Smooth muscle cell (in vitro differentiated cells): ENCODE results near the gene RRM2. TPM values are rescaled to one million over a fixed set of nuclear protein-coding genes. Genes with fewer than 3 reads are reported as not detected.

Source experiments
- DNase-seq: peaks from one replicate; lab custom pipeline; 2025; ENCODE audit not compliant: unreplicated experiment; lab: John Stamatoyannopoulos, UW
- H2AFZ ChIP-seq: fragments of 200-600 bp; sonication (generic); 2 replicates; pipeline ENCODE4 v1.6.0; 2016; ENCODE audit warnings: antibody characterized with exemption, low read depth, mild to moderate bottlenecking
- H3F3A ChIP-seq: fragments of 200-600 bp; sonication (generic); 2 replicates; pipeline ENCODE4 v1.6.0; 2017; ENCODE audit warnings: antibody characterized with exemption, low read depth
- H3K27ac ChIP-seq: fragments of 200-600 bp; sonication (generic); 2 replicates; pipeline ENCODE4 v1.5.1; 2016; ENCODE audit warnings: low read depth, mild to moderate bottlenecking
- H3K27me3 ChIP-seq: fragments of 200-600 bp; sonication (generic); 2 replicates; pipeline ENCODE4 v1.6.1; 2016; ENCODE audit warnings: low read depth, mild to moderate bottlenecking
- H3K36me3 ChIP-seq: fragments of 200-600 bp; sonication (generic); 2 replicates; pipeline ENCODE4 v1.5.1; 2016; ENCODE audit warnings: low read depth
- H3K4me1 ChIP-seq: fragments of 200-600 bp; sonication (generic); 2 replicates; pipeline ENCODE4 v1.5.1; 2016; ENCODE audit warnings: low read depth
- H3K4me2 ChIP-seq: fragments of 200-600 bp; sonication (generic); 2 replicates; pipeline ENCODE4 v1.6.0; 2016; ENCODE audit warnings: mild to moderate bottlenecking
- H3K4me3 ChIP-seq: fragments of 200-600 bp; sonication (generic); 2 replicates; pipeline ENCODE4 v1.5.1; 2016; ENCODE audit warnings: mild to moderate bottlenecking
- H3K79me2 ChIP-seq: fragments of 200-600 bp; sonication (generic); 2 replicates; pipeline ENCODE4 v1.6.0; 2016; ENCODE audit warnings: low read depth, mild to moderate bottlenecking
- H3K9ac ChIP-seq: fragments of 200-600 bp; sonication (generic); 2 replicates; pipeline ENCODE4 v1.6.0; 2016; ENCODE audit warnings: low read depth
- H3K9me3 ChIP-seq: fragments of 200-600 bp; sonication (generic); replicated peaks from 2 replicates; pipeline ENCODE4 v1.5.1; 2016; ENCODE audit warnings: low read depth
- H4K20me1 ChIP-seq: fragments of 200-600 bp; sonication (generic); 2 replicates; pipeline ENCODE4 v1.6.0; 2016; ENCODE audit warnings: low read depth
- WGBS: methylation state at CpG from one replicate; pipeline ENCODE4 v1.1.7; 2016; ENCODE audit warnings: low lambda C conversion rate; 5-methylcytosine and 5-hydroxymethylcytosine counted together
- polyA plus RNA-seq: library from polyadenylated mRNA; unstranded; fragments of >200 nt; fragmentation: Nextera tagmentation; extraction: Ambion mirVana; gene quantifications from 2 replicates; pipeline ENCODE4 v1.2.1, GENCODE V29; 2016
- total RNA-seq: library from RNA; depleted of rRNA; stranded (reverse); fragments of >200 nt; gene quantifications from 2 replicates; pipeline ENCODE4 v1.2.3, GENCODE V29; 2014
- TF ChIP-seq, protein P1 (sequence below): fragments of 200-600 bp; sonication (generic); IDR thresholded peaks from 2 replicates; pipeline ENCODE4 v1.5.1; 2017; ENCODE audit warnings: borderline replicate concordance, mild to moderate bottlenecking, antibody characterized with exemption; ENCODE audit not compliant: insufficient read depth, poor library complexity, severe bottlenecking

The RRM2 gene
- total and polyA plus RNA-seq, 2 experiments from 2014 or later = 22.7 to 102 TPM

DNA sequence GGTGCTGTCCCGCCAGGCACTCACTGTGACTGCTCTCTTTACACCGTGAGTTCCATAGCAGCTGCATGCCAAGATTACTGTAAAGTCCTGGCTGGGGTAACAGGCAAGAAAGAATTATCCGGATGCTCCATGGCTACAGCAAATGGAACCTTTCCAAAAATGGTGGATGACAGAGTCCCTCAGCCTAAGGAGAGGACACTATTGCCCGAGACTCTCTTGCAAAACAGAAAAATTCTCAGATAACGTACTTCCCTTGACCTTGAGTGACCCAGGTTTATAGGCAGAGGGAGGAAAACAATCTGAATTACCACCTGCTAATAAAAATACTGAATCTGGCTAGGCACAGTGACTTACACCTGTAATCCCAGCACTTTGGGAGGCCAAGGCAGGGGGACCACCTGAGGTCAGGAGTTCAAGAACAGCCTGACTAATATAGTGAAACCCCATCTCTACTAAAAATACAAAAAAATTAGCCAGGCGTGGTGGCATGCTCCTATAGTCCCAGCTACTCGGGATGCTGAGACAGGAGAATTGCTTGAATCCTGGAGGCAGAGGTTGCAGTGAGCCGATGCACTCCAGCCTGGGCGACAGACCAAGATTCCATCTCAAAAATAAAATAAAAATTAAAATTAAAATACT is 46.8 kb upstream of the RRM2 start:
- no peak overlapping the region for H2AFZ ChIP-seq
- peaks cover 39% of the 10 kb centered on the region for H3K27me3 ChIP-seq
- 87% methylated on average over 9 of the region's 9 CpGs for WGBS

DNA sequence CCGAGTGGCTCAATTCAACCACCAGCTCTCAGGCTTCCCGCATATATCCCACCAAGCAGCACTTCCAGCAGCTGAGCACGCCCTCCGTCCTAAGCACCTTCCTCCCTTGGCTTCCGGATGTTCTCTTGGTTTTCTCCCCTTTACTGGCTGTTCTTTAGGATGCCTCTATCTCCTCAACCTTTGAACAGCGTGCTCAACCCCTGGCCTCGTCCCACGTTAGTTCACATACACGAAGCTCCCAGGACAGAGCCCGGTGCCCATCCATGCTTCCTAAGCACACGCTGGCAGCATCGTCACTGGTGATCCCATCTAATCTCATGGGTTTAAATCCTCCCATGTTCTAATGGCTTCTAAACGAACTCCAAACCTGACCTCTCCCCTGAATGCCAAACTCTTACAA is 46.0 kb upstream of the RRM2 start:
- H3K27me3 ChIP-seq = peaks cover 46% of the 10 kb centered on the region

More for the DNA sequence above, 46.8 kb upstream of the RRM2 start:
- H4K20me1 ChIP-seq = no peaks in the 10 kb centered on the region
- TF ChIP-seq, protein P1, sequence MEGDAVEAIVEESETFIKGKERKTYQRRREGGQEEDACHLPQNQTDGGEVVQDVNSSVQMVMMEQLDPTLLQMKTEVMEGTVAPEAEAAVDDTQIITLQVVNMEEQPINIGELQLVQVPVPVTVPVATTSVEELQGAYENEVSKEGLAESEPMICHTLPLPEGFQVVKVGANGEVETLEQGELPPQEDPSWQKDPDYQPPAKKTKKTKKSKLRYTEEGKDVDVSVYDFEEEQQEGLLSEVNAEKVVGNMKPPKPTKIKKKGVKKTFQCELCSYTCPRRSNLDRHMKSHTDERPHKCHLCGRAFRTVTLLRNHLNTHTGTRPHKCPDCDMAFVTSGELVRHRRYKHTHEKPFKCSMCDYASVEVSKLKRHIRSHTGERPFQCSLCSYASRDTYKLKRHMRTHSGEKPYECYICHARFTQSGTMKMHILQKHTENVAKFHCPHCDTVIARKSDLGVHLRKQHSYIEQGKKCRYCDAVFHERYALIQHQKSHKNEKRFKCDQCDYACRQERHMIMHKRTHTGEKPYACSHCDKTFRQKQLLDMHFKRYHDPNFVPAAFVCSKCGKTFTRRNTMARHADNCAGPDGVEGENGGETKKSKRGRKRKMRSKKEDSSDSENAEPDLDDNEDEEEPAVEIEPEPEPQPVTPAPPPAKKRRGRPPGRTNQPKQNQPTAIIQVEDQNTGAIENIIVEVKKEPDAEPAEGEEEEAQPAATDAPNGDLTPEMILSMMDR = no peak
- H3K36me3 ChIP-seq = no peaks in the 10 kb centered on the region
- H3K9ac ChIP-seq = no peak overlapping the region
- peaks cover 4% of the 10 kb centered on the region for H3F3A ChIP-seq
- no peak overlapping the region for H3K27ac ChIP-seq
- H3K79me2 ChIP-seq = no peaks in the 10 kb centered on the region
- no peaks in the 10 kb centered on the region for H3K4me1 ChIP-seq
- no peak overlapping the region for H3K4me3 ChIP-seq
- no peaks in the 10 kb centered on the region for H3K9me3 ChIP-seq
- no peak for DNase-seq
- no peak overlapping the region for H3K4me2 ChIP-seq

DNA sequence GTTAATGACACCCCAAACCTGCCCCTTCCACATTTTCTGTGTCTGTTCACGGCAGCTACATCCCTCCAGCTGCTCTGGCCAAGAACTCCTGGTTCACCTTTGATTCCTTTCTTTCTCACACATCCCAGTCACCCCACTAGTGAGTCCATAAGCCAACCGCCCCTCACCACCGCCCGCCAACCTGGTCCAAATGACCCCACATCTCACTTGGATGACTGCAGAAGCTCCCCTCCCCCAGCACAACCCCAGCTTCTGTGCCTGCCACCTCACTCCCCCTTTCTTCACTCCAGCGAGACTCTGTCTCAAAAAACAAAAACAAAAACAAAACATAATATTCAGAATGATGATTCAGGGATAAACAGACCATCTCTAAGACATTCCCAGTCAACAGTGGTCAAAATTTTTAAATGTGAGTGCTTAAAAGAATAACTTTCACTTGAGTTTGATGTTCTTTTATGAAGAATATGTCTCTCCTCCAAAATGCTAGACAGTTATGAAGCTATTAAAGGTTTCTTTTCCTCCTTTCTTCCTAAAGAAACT is 45.5 kb upstream of the RRM2 start:
- Histone ChIP-seq H3K4me1 (no peaks in the 10 kb centered on the region), H3K27ac (no peak overlapping the region), H3K9me3 (no peaks in the 10 kb centered on the region), H4K20me1 (no peaks in the 10 kb centered on the region), H3K4me2 (no peak overlapping the region), H3K4me3 (no peak overlapping the region), H3K36me3 (no peaks in the 10 kb centered on the region), H3K9ac (no peak overlapping the region), H3F3A (peaks cover 4% of the 10 kb centered on the region), H3K79me2 (no peaks in the 10 kb centered on the region), H3K27me3 (peaks cover 46% of the 10 kb centered on the region), H2AFZ (no peak overlapping the region)
- no peak for DNase-seq
- WGBS = 93% methylated on average over 5 of the region's 5 CpGs
- TF ChIP-seq, protein P1 = no peak

More for the DNA sequence above, 46.0 kb upstream of the RRM2 start:
- Histone ChIP-seq H3K4me2 (no peak overlapping the region), H3K4me1 (no peaks in the 10 kb centered on the region), H3K36me3 (no peaks in the 10 kb centered on the region), H3K79me2 (no peaks in the 10 kb centered on the region), H3K27ac (no peak overlapping the region), H2AFZ (no peak overlapping the region), H3F3A (peaks cover 4% of the 10 kb centered on the region), H3K4me3 (no peak overlapping the region), H3K9ac (no peak overlapping the region), H4K20me1 (no peaks in the 10 kb centered on the region), H3K9me3 (no peaks in the 10 kb centered on the region)
- DNase-seq = no peak
- TF ChIP-seq, protein P1 = no peak
- 84% methylated on average over 13 of the region's 13 CpGs for WGBS

DNA sequence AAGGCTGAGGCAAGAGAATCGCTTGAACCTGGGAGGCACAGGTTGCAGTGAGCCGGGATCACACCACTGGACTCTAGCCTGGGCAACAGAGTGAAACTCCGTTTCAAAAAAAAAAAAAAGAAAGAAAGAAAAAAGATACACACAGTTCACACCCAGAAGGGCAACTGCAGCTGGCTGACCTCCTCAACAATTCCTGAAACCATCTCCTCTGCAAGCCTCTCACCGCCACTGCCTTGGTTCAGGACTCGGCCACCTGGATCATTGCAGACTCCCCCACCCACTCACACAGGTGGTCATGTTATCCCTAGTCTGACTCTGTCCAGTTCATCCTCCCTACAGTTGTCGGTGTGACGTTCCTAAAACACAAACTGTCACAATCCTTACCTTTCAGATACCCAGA is 44.5 kb upstream of the RRM2 start:
- H4K20me1 ChIP-seq = no peaks in the 10 kb centered on the region
- H3K4me1 ChIP-seq = no peaks in the 10 kb centered on the region
- no peak overlapping the region for H3K27ac ChIP-seq
- H3K4me3 ChIP-seq = no peak overlapping the region
- H3K9me3 ChIP-seq = no peaks in the 10 kb centered on the region
- no peaks in the 10 kb centered on the region for H3K79me2 ChIP-seq
- WGBS = 88% methylated on average over 7 of the region's 7 CpGs
- no peak overlapping the region for H2AFZ ChIP-seq
- peaks cover 4% of the 10 kb centered on the region for H3F3A ChIP-seq
- TF ChIP-seq, protein P1 = no peak
- H3K36me3 ChIP-seq = no peaks in the 10 kb centered on the region
- peaks cover 46% of the 10 kb centered on the region for H3K27me3 ChIP-seq
- no peak for DNase-seq
- H3K4me2 ChIP-seq = no peak overlapping the region
- H3K9ac ChIP-seq = no peak overlapping the region
